OCI-LY3 (cell line): ENCODE measurements around the gene DPP10.

Experiments
- H2AFZ ChIP-seq: fragments of 200-600, 300-600 bp; shearing (Covaris generic); 2 replicates; pipeline ENCODE4 v1.6.0; 2014; ENCODE audit warnings: antibody characterized with exemption, low read depth, low read length
- H3K27ac ChIP-seq: fragments of 200-600, 300-600 bp; sonication (generic); 2 replicates; pipeline ENCODE4 v1.5.1; 2014; ENCODE audit warnings: mild to moderate bottlenecking, low read length, moderate library complexity, mixed read lengths
- H3K27me3 ChIP-seq: fragments of 200-600, 300-600 bp; sonication (generic); 2 replicates; pipeline ENCODE4 v1.6.1; 2014; ENCODE audit warnings: low read depth, low read length, mixed read lengths
- H3K36me3 ChIP-seq: fragments of 200-600, 300-600 bp; sonication (generic); replicated peaks from 2 replicates; pipeline ENCODE3; 2014; ENCODE audit warnings: low read depth, low read length, mixed read lengths
- H3K4me1 ChIP-seq: fragments of 300-600, 200-600 bp; sonication (generic); 2 replicates; pipeline ENCODE4 v1.6.1; 2014; ENCODE audit warnings: low read length, mixed read lengths
- H3K4me2 ChIP-seq: fragments of 200-600, 300-600 bp; sonication (generic); 2 replicates; pipeline ENCODE4 v1.6.1; 2014; ENCODE audit warnings: low read length, mixed read lengths
- H3K4me3 ChIP-seq: fragments of 300-600, 200-600 bp; sonication (generic); 2 replicates; pipeline ENCODE4 v1.5.1; 2014; ENCODE audit warnings: antibody characterized with exemption, mild to moderate bottlenecking, low read length, moderate library complexity
- H3K79me2 ChIP-seq: fragments of 300-600, 200-600 bp; shearing (Covaris generic); 2 replicates; pipeline ENCODE4 v1.6.1; 2014; ENCODE audit warnings: mild to moderate bottlenecking, low read length, mixed read lengths
- H3K9ac ChIP-seq: fragments of 300-600, 200-600 bp; shearing (Covaris generic); 2 replicates; pipeline ENCODE4 v1.6.0; 2014; ENCODE audit warnings: mild to moderate bottlenecking, low read length, moderate library complexity
- H3K9me3 ChIP-seq: fragments of 200-600, 300-600 bp; shearing (Covaris generic); 2 replicates; pipeline ENCODE4 v1.6.1; 2014; ENCODE audit warnings: low read length, mixed read lengths; ENCODE audit not compliant: insufficient read depth
- H4K20me1 ChIP-seq: fragments of 200-600, 300-600 bp; sonication (generic); 2 replicates; pipeline ENCODE4 v1.6.1; 2016; ENCODE audit warnings: low read length, mixed read lengths; ENCODE audit not compliant: insufficient read depth
- EZH2phosphoT487 ChIP-seq: fragments of 200-600 bp; shearing (Covaris generic); IDR thresholded peaks from 2 replicates; pipeline ENCODE4 v1.6.1; 2018; ENCODE audit warnings: antibody characterized with exemption, mixed run types, low read depth
- TF ChIP-seq, protein P1 (sequence below): fragments of 200-600, 300-600 bp; sonication (generic); IDR thresholded peaks from 2 replicates; pipeline ENCODE4 v1.5.1; 2014; ENCODE audit warnings: antibody characterized with exemption, low read length, low read depth

The DPP10 gene

GRCh38 chr2:114472726-114473125 is 30.3 kb downstream of the DPP10 start:
- Histone ChIP-seq H3K4me1 (no peaks in the 10 kb centered on the region), H4K20me1 (no peaks in the 10 kb centered on the region), H3K9ac (no peak overlapping the region), H3K79me2 (no peaks in the 10 kb centered on the region), H3K4me3 (no peak overlapping the region), H3K4me2 (no peak overlapping the region), H3K36me3 (no peaks in the 10 kb centered on the region), H3K27me3 (no peaks in the 10 kb centered on the region), H3K9me3 (no peaks in the 10 kb centered on the region), H2AFZ (no peak overlapping the region), H3K27ac (no peak overlapping the region)
- TF ChIP-seq EZH2phosphoT487: no peak
- TF ChIP-seq, protein P1, sequence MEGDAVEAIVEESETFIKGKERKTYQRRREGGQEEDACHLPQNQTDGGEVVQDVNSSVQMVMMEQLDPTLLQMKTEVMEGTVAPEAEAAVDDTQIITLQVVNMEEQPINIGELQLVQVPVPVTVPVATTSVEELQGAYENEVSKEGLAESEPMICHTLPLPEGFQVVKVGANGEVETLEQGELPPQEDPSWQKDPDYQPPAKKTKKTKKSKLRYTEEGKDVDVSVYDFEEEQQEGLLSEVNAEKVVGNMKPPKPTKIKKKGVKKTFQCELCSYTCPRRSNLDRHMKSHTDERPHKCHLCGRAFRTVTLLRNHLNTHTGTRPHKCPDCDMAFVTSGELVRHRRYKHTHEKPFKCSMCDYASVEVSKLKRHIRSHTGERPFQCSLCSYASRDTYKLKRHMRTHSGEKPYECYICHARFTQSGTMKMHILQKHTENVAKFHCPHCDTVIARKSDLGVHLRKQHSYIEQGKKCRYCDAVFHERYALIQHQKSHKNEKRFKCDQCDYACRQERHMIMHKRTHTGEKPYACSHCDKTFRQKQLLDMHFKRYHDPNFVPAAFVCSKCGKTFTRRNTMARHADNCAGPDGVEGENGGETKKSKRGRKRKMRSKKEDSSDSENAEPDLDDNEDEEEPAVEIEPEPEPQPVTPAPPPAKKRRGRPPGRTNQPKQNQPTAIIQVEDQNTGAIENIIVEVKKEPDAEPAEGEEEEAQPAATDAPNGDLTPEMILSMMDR: no peak

DNA sequence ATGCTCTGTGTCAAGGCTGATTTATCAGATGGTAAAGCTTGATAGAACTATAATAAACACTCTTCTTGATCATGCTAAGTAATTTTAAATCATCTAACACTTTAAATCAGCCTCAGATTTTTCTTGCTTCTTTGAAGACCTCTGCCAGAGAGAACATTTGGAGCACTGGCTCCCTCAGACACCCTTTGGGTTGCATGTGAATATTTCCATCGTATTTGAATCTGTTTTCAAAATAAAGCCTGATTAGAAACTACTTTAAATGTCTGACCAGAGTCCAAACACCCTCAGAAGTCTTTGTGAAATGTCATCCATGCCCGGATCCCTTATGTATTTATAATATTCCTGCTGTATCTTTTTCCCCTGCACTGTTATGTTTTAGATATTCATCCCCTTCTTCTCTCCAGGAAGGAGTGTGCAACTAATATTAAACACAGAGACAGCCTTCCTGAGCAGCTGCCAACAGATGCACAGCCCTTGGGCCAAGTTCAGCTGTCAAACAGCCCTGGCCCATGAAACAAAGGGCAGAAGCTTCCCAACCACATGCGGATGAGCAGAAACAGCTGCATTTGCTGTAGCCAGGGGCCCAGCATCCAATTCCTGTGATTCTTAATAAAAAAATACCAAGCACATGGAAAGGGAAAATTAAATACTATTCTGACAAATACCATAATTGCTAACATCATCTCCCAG is 46.5 kb downstream of the DPP10 start:
- no peaks in the 10 kb centered on the region for H3K4me1 ChIP-seq
- no peak for TF ChIP-seq EZH2phosphoT487
- TF ChIP-seq, protein P1: no peak
- no peak overlapping the region for H2AFZ ChIP-seq
- H4K20me1 ChIP-seq: no peaks in the 10 kb centered on the region
- no peak overlapping the region for H3K4me2 ChIP-seq
- no peaks in the 10 kb centered on the region for H3K27me3 ChIP-seq
- H3K9me3 ChIP-seq: no peaks in the 10 kb centered on the region
- H3K4me3 ChIP-seq: no peak overlapping the region
- no peaks in the 10 kb centered on the region for H3K36me3 ChIP-seq
- no peak overlapping the region for H3K9ac ChIP-seq
- H3K27ac ChIP-seq: no peak overlapping the region
- no peaks in the 10 kb centered on the region for H3K79me2 ChIP-seq

DNA sequence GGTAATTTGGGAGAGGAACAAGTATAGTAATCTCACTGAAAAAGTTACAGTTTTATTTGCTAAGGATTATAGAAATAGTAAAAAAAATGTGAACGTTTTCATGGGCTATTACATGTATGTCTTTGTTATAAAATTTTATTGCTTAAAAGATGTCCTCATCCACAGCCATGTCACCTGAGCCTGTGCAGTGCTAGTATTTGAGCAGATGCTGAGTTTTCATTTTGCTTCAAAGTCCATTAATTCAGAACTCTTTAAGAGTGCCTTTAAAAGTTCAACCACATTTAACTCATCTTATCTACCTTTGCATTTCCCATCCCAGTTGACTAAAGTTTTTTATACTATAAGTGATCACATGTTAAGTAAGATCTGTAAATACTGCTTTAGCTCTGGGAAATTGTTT is 52.6 kb downstream of the DPP10 start:
- no peaks in the 10 kb centered on the region for H3K27me3 ChIP-seq
- no peak overlapping the region for H3K4me3 ChIP-seq
- no peaks in the 10 kb centered on the region for H3K36me3 ChIP-seq
- TF ChIP-seq EZH2phosphoT487: no peak
- no peak overlapping the region for H3K9ac ChIP-seq
- H3K4me2 ChIP-seq: no peak overlapping the region
- H3K27ac ChIP-seq: no peak overlapping the region
- no peaks in the 10 kb centered on the region for H3K4me1 ChIP-seq
- no peaks in the 10 kb centered on the region for H3K9me3 ChIP-seq
- no peak overlapping the region for H2AFZ ChIP-seq
- no peaks in the 10 kb centered on the region for H3K79me2 ChIP-seq
- no peaks in the 10 kb centered on the region for H4K20me1 ChIP-seq

DNA sequence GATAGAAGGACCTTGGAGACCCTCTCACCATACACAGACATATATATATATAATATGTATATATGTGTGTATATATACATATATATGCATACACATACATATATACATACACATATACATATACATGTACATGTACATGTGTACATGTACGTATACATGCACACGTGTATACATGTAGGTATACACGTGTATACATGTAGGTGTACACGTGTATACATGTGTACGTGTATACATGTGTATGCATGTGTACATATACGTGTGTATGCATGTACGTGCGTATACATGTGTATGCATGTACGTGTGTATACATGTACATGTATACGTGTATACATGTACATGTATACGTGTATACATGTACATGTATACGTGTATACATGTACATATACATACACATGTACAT is 54.5 kb downstream of the DPP10 start:
- Histone ChIP-seq H3K36me3 (no peaks in the 10 kb centered on the region), H3K4me2 (no peak overlapping the region), H3K27ac (no peak overlapping the region), H3K9ac (no peak overlapping the region), H2AFZ (no peak overlapping the region), H3K9me3 (no peaks in the 10 kb centered on the region), H3K79me2 (no peaks in the 10 kb centered on the region), H3K27me3 (no peaks in the 10 kb centered on the region), H3K4me3 (no peak overlapping the region), H4K20me1 (no peaks in the 10 kb centered on the region), H3K4me1 (no peaks in the 10 kb centered on the region)
- TF ChIP-seq EZH2phosphoT487: no peak

- Histone ChIP-seq H3K4me1 (no peaks in the 10 kb centered on the region), H3K27me3 (no peaks in the 10 kb centered on the region), H3K79me2 (no peaks in the 10 kb centered on the region), H3K9me3 (no peaks in the 10 kb centered on the region), H3K9ac (no peak overlapping the region), H3K27ac (no peak overlapping the region), H3K4me2 (no peak overlapping the region), H3K36me3 (no peaks in the 10 kb centered on the region), H4K20me1 (no peaks in the 10 kb centered on the region), H3K4me3 (no peak overlapping the region), H2AFZ (no peak overlapping the region)
- TF ChIP-seq, protein P1: no peak
- no peak for TF ChIP-seq EZH2phosphoT487
Measured at GRCh38 chr2:114499101-114499500, 56.7 kb downstream of the DPP10 start.
